Kidney epithelial cell (primary cell): Measurements from ENCODE around the gene NGEF. TPM values are rescaled to one million over a fixed set of nuclear protein-coding genes. Genes with fewer than 3 reads are reported as not detected.

Source experiments
- DNase-seq: peaks from one replicate; pipeline ENCODE4 v3.0.0-alpha.2; 2010; ENCODE audit warnings: low read depth
- H3K27me3 ChIP-seq: 2 replicates; pipeline ENCODE4 v1.6.0; 2011; ENCODE audit warnings: low read length; ENCODE audit not compliant: control insufficient read depth, insufficient read depth
- H3K36me3 ChIP-seq: 2 replicates; pipeline ENCODE4 v1.5.1; 2011; ENCODE audit warnings: low read length; ENCODE audit not compliant: control insufficient read depth, insufficient read depth
- H3K4me3 ChIP-seq: 2 replicates; pipeline ENCODE4 v1.5.1; 2011; ENCODE audit warnings: low read depth, mild to moderate bottlenecking, control low read depth, low read length
- CTCF ChIP-seq: IDR thresholded peaks from 2 replicates; pipeline ENCODE4 v1.5.1; 2011; ENCODE audit warnings: mild to moderate bottlenecking, moderate library complexity, low read length, control low read depth, inconsistent platforms; ENCODE audit not compliant: insufficient read depth, poor library complexity, severe bottlenecking
- total RNA-seq: library from RNA; depleted of rRNA; stranded (reverse); fragments of >200 nt; gene quantifications from 2 replicates; pipeline ENCODE4 v1.2.3, GENCODE V29; 2015

NGEF gene
- total RNA-seq, 1 donor from 2014 or later, result 2.5 TPM

- TF ChIP-seq CTCF, result no peak
- DNase-seq, result no peak
- Histone ChIP-seq H3K36me3 (no peaks in the 10 kb centered on the region), H3K27me3 (peaks cover 39% of the 10 kb centered on the region), H3K4me3 (peak overlapping the region; percentile 26)
Observed at GRCh38 chr2:232927032-232927792, 85.8 kb downstream of the NGEF start.

GRCh38 chr2:232926431-232926939 lies 86.6 kb downstream of the NGEF start:
- no peak overlapping the region for H3K4me3 ChIP-seq
- peaks cover 39% of the 10 kb centered on the region for H3K27me3 ChIP-seq
- H3K36me3 ChIP-seq, result no peaks in the 10 kb centered on the region
- no peak for TF ChIP-seq CTCF
- DNase-seq, result no peak

GRCh38 chr2:232925821-232926156 lies 87.3 kb downstream of the NGEF start:
- Histone ChIP-seq H3K27me3 (peaks cover 41% of the 10 kb centered on the region), H3K36me3 (no peaks in the 10 kb centered on the region), H3K4me3 (no peak overlapping the region)
- DNase-seq, result no peak
- no peak for TF ChIP-seq CTCF

- Histone ChIP-seq H3K36me3 (no peaks in the 10 kb centered on the region), H3K27me3 (peaks cover 41% of the 10 kb centered on the region), H3K4me3 (no peak overlapping the region)
- no peak for DNase-seq
- TF ChIP-seq CTCF, result no peak
Observed at GRCh38 chr2:232925153-232925820, 87.8 kb downstream of the NGEF start.

- no peaks in the 10 kb centered on the region for H3K36me3 ChIP-seq
- TF ChIP-seq CTCF, result no peak
- H3K27me3 ChIP-seq, result peaks cover 41% of the 10 kb centered on the region
- no peak overlapping the region for H3K4me3 ChIP-seq
- no peak for DNase-seq
Observed at GRCh38 chr2:232924433-232924832, 88.6 kb downstream of the NGEF start.
